RPMI8226 (cell line): ENCODE measurements around the gene ZDHHC12.
"Not testable (repeated sequence)": the region's sequence is repeated elsewhere in the genome, so short reads cannot be mapped to it uniquely, and the experiment has no call there.

Experiments
- DNase-seq: peaks from one replicate; pipeline ENCODE4 v3.0.0-alpha.2; 2015

ZDHHC12 gene

DNA sequence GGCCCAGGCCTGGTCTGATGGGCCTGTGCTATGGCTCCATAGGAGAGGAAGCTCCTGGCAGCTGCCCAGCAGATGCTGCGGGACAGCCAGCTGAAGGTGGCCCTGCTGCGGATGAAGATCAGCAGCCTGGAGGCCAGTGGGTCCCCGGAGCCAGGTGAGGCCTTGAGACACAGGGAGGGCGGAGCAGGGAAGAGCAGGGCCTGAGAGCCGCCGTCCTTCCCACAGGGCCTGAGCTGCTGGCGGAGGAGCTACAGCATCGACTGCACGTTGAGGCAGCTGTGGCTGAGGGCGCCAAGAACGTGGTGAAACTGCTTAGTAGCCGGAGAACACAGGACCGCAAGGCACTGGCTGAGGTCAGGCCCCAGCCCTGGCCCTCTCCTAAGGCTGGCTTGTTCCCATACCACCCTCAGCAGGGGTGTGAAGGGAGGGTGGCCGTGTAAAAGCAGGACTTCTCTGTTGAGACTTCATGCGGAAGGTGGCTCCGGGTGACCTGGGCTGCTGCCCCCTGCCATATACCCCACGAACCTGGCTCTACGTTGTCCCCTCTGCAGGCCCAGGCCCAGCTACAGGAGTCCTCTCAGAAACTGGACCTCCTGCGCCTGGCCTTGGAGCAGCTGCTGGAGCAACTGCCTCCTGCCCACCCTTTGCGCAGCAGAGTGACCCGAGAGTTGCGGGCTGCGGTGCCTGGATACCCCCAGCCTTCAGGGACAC, 17.1 kb downstream of the ZDHHC12 start:
- no peak for DNase-seq

DNA sequence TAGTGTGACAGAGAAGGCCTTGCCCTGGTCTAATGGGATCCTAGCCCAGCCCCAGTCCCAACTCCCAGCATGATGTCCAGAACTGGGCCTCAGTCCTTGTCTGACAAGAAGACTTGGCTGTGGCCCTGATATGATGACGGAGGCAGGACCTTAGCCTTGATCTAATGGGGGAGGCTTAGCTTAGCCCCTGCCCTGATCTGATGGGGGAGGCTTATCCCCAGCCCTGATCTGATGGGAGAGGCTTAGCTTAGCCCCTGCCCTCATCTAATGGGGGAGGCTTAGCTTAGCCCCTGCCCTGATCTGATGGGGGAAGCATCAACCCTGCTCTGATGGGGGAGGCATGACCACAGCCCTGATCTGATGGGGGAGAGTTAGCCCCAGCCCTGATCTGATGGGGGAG, 17.9 kb downstream of the ZDHHC12 start:
- no peak for DNase-seq

DNA sequence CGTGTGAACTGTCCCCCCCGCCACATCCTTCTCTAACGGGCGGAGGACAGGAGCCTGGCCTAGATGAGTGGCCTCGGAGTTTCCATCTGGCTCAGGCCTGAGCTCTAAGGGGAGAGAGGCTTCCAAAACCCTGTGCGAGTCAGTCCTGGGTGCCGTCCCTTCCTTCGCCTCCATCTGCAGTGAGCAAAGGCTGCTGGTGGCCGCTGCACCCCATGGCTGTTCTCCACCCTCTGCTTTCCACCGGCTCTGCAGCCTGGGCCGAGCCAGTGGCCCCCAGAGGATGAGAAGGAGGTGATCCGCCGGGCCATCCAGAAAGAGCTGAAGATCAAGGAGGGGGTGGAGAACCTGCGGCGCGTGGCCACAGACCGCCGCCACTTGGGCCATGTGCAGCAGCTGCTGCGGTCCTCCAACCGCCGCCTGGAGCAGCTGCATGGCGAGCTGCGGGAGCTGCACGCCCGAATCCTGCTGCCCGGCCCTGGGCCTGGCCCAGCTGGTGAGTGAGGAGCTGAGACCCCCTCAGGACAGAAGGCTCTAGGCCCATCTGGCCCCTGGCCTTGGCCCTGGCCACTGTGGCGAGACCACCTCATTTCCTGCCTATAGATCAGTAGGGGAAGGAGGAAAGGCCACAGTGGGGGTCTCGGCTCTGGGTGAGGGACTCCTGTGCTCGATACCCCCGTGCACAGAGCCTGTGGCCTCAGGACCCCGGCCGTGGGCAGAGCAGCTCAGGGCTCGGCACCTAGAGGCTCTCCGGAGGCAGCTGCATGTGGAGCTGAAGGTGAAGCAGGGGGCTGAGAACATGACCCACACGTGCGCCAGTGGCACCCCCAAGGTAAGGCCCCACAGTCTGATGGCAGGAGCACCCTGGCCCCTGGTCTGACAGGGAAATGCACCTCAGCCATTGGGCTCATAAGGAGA, 18.6 kb downstream of the ZDHHC12 start:
- DNase-seq = no peak

DNA sequence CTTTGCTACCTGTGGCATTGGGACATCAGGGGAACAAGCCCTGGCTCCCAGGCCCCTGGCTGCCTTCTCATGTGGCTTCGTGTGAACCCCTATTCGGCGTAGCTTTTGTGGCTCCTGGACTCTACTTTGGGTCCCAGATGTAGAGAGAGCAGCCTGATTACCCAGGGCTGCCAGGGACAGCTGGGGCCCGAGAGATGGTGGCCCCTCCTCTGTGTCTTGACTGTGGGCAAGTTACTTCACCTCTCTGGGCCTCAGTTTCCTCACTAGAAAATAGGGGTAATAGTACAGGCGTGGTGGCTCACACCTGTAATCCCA, 19.6 kb downstream of the ZDHHC12 start:
- no peak for DNase-seq

- no peak for DNase-seq
Measured at GRCh38 chr9:128703616-128704355, 20.1 kb downstream of the ZDHHC12 start.

DNA sequence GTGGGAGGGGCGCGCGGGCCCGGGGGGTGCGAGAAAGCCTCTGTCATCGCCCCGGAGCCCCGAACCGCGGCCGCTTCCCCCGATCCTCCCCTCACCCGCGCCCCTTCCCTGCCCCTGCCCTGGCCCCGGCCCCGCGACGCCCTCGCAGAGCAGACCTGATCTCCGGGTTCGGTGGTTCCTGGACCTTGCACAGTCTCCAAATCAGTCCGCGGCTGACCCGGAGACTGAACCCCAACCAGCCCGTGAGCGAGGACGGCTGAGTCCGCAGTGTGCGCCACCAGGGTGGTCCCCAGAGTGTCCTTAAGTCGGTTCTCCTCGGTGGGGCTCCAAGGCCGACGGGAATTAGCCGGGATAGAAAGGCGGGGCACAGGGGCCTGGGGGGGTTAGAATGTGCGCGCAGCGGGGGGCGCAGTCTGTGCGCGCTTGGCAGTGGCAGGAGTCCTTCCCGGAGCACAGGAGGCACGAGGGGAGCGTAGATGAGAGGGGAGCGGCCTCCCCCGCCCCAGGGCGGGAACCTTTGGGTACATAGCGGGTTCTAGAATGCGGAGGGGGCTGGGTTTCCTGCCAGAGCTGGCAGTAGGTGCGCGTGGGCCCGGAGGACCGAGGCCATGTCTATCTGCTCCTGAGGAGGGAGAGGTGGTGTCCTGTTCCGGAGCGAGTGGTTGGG, 20.8 kb downstream of the ZDHHC12 start:
- peak; percentile 37 for DNase-seq

- DNase-seq = peak; percentile 95
Measured at GRCh38 chr9:128702445-128702948, 21.4 kb downstream of the ZDHHC12 start, which contains the start of gene PKN3. Gene PKN3 (plus strand): TSS chr9:128702503. CDS start chr9:128702916, 413 bp downstream.

DNA sequence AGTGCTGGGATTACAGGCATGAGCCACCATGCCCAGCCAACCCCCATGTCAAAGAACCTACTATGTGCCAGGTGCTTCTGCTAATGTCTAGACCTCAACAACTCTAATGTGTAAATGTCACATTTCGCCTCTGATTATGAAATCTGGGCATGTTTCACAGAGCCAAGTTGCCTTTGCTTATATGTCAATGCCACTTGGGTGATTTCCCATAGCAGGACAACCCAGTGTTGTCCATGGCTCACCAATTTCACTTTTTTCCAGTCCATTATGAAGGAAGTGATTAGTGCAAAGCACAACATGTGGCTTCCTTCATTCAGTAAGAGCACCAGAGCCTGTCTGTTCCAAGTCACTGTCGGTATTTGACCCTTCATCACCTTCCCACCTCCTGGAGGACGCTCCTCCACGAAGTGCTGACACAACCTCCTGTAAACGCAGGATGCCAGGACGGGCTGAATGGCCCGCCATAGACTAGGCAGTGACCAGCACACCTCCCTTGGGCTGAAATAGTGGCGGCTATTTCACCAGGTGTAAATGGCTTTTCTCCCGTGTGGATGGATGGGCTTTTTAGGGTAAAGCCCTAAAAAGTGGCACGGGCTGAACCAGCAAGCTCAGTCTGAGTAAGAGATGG, 22.6 kb downstream of the ZDHHC12 start:
- no peak for DNase-seq

GRCh38 chr9:128699096-128699795, 24.7 kb downstream of the ZDHHC12 start:
- DNase-seq = not testable (repeated sequence)

- no peak for DNase-seq
Measured at GRCh38 chr9:128696923-128697707, 26.8 kb downstream of the ZDHHC12 start.

GRCh38 chr9:128694344-128694743, 29.6 kb downstream of the ZDHHC12 start:
- DNase-seq = no peak

DNA sequence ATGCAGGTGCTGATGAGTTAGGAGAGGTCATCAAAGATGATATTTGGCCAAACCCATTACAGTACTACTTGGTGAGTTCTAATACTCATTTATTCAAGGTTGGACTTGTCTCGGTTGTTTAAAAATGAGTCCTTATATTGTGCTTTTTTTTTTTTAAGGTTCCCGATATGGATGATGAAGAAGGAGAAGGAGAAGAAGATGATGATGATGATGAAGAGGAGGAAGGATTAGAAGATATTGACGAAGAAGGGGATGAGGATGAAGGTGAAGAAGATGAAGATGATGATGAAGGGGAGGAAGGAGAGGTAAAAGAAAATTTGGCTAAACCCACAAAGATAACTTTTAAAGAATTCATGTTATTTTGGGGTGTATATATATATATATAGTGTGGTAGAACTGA, 30.2 kb downstream of the ZDHHC12 start:
- not testable (repeated sequence) for DNase-seq

DNA sequence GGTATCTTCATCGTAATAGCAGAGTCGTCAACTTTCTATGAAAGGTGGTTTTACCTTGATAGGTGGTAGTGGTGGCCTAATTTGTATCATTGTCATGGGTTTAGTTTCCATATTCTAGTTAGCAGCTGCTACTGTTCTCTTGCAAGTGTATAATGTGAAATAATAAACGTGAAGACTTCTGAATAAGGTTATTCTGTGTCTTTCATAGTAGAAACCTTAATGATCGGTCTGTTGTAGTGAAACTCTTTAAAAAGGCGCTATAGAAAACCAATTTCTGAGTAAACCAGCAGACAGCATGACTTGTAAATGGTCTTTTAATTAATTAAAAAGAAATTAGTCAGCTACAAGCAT, 33.3 kb downstream of the ZDHHC12 start:
- DNase-seq = no peak

GRCh38 chr9:128689820-128690683, 33.9 kb downstream of the ZDHHC12 start:
- peak; percentile 71 for DNase-seq

GRCh38 chr9:128689293-128689774, 34.6 kb downstream of the ZDHHC12 start:
- no peak for DNase-seq

DNA sequence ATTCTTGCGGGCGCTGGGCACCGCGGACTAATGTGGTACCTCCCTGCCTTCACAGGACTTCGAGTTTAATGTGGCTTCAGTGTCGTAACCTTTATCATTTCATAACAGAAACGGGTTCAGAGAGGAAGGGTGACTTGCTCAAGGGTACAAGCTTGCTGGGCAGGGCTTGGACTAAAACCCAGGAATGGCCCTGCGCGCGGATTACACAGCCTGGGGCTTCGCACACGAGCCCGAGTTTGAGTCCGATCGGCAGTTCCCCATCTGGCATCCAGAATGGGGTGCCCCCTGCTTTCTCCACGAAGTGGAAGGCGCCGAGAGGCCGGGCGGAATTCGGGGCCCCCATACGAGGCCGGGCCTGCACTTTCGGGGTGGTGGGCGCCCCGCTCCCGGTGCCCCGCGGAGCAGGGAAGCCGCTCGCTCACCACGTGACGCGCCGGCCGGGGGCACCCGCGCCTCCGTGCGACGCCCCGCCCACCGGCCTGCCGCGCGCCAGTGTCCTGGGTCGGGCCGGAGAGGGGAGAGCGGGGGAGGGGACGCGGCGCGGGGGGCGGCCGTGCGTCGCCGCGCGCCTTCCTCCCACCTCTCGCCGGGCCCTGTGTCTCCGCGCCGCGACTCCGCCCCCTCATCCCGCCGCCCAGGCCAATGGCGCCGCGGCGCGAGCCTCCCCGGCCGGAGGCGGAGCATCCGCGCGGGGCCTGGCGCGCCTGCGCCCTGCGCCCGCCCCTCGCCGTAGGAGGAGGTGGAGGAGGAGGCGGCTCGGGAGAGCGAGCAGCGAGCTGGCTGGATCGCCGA, 35.2 kb downstream of the ZDHHC12 start, which contains the start of gene SET:
SET (plus strand) TSS at position 722 of the 792 bp plus-strand sequence. CDS start 361 bp downstream, outside the sequence.
- DNase-seq = peak; percentile 99

GRCh38 chr9:128687453-128687852, 36.5 kb downstream of the ZDHHC12 start:
- no peak for DNase-seq
